Measurements from ENCODE around the gene BNC1.

BNC1 gene

DNA sequence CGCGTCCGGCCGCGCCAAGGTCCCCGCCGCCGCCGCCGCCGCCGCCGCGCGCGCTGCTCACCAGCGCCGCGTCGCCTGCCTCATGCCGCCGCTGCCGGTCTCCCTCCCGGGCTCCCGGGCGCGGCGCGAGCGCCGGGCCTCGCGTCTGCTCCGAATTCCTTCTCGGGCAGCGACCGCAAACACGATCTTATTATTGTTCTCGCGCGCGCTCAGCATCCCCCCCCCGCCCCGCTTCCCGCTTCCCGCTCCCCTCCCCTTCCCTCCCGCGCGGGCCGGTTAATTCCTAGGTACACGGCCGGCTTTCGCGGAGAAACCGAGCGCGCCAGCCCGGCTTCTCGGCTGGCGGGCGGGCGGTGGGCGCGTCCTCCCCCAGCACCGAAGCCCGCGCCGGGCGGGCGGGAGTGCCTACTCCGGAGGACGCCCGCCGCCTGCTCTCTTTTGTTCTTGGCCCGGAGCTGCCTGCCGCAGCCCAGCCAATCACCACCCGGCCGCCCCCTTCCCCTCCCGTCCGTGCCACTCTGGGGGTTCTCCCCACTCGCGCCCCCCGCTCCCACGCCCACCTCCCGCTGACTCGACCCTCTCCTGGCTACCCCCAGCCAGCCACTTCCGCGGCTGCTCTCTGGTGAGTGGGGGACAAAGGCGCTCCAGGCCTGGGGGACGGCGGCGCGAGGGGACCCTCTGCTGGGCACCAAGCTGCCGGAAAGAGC, 76.7 kb downstream of the BNC1 start, which contains the start of gene HDGFL3:
Gene HDGFL3, minus strand, starts transcription at position 164 of the 707 bp plus-strand sequence. CDS start 409 bp downstream, outside the sequence.
- peak; percentile 66 to 68 for DNase-seq (ENCODE audit: low read depth in 2 of 2)
- H3K4me3 ChIP-seq (replicated peaks in 1 of 2; ENCODE audit: low read depth in 2 of 2, low read length in 2 of 2): peak within 1 kb of the TSS; percentile 76 to 77
- TF ChIP-seq, protein P1, sequence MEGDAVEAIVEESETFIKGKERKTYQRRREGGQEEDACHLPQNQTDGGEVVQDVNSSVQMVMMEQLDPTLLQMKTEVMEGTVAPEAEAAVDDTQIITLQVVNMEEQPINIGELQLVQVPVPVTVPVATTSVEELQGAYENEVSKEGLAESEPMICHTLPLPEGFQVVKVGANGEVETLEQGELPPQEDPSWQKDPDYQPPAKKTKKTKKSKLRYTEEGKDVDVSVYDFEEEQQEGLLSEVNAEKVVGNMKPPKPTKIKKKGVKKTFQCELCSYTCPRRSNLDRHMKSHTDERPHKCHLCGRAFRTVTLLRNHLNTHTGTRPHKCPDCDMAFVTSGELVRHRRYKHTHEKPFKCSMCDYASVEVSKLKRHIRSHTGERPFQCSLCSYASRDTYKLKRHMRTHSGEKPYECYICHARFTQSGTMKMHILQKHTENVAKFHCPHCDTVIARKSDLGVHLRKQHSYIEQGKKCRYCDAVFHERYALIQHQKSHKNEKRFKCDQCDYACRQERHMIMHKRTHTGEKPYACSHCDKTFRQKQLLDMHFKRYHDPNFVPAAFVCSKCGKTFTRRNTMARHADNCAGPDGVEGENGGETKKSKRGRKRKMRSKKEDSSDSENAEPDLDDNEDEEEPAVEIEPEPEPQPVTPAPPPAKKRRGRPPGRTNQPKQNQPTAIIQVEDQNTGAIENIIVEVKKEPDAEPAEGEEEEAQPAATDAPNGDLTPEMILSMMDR (IDR thresholded peaks at IDR 0.05; ENCODE audit: low read depth, low read length): no peak

DNA sequence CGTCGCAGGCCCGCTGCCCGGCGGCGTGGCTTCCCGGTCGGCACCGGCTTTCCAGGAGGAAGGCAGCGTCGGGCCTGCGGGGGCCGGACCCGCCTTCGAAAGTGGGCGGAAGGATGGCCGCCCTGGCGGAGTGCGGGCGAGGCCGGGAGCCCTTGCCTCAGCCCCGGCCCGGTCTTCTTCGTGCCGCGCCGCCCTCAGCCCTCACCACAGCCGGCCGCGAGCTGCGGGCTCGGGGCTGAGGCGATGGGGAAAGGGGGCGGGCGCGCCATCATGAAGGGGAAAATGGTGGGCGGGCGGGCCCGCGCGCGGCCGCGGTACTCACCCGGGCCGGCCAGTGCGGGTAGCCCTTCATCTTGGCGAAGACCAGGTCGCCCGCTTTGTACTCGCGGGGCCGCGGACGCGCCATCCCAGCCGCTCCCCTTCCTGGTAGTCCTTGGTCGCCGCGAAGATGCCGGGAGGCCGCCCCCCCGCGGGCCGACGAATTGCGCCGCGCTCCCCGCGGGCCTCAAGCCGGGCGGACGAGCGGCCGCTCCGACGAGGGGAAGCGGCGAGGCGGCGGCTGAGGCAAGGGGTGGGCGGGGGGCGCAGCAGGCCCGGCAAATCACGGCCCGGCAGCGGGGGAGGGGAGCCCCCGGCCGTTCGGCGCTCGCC, 77.3 kb downstream of the BNC1 start:
- TF ChIP-seq, protein P1 (IDR thresholded peaks at IDR 0.05; ENCODE audit: low read depth, low read length): no peak
- peak overlapping the region; percentile 66 to 77 for H3K4me3 ChIP-seq (replicated peaks in 1 of 2; ENCODE audit: low read depth in 2 of 2, low read length in 2 of 2)
- DNase-seq (ENCODE audit: low read depth in 2 of 2): peak; percentile 34 to 46

DNA sequence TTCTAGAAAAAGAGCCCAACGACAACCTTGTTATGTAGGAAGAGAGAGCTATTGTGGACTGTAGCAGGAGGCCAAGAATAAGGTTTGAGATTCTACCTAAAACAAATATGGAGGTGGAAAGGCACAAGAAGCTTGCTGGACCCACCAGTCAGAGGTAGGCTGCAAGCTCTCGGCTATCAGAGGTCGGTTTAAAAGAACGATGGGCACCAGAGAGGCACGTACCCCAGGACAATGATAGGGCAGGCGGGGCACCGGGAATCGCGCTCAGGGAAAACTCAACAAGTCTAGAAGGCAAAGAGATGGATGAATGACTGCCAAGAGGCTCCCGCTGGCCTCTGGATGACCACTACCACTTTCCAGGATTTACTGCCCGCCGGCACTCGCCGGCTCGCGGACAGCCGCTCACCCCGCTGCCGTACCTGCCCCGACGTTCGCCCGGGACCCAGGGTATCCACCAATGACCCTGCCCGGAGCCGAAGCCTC, 77.9 kb downstream of the BNC1 start:
- TF ChIP-seq, protein P1 (IDR thresholded peaks at IDR 0.05; ENCODE audit: low read depth, low read length): no peak
- peak; percentile 11 to 43 for DNase-seq (ENCODE audit: low read depth in 2 of 2)
- H3K4me3 ChIP-seq (replicated peaks in 1 of 2; ENCODE audit: low read depth in 2 of 2, low read length in 2 of 2): peak overlapping the region; percentile 66 to 77

Measured in cardiac fibroblast (primary cell).